ENCODE data around the gene MZT2A.
A peak's percentile ranks its signal among the peaks of the same experiment; 100 is the strongest.
"Not testable (repeated sequence)": the region's sequence is repeated elsewhere in the genome, so short reads cannot be mapped to it uniquely, and the experiment has no call there.

MZT2A gene

GRCh38 chr2:131492015-131492417 lies at the start of gene MZT2A:
TSS of gene MZT2A (minus strand) at chr2:131492397. CDS start at chr2:131492376, 21 bp downstream.
- H3K27me3 ChIP-seq (ENCODE audit: low read depth, low read length); H3K36me3 ChIP-seq (ENCODE audit: control insufficient read depth in 1 of 2, insufficient read depth in 2 of 2, low read length in 2 of 2); H3K9me3 ChIP-seq (ENCODE audit: control insufficient read depth in 1 of 2, low read length in 2 of 2): not testable (repeated sequence)
- peak within 1 kb of the TSS; percentile 79 for H3K27ac ChIP-seq (ENCODE audit: low read length)
- peak within 1 kb of the TSS; percentile 80 to 83 for H3K4me3 ChIP-seq (ENCODE audit: low read depth in 1 of 2, low read length in 2 of 2)
- H3K4me1 ChIP-seq (ENCODE audit: control insufficient read depth in 1 of 2, insufficient read depth in 2 of 2, low read length in 2 of 2): peaks cover 0 to 27% of the 10 kb centered on the region in 2 donors

GRCh38 chr2:131538856-131539255 lies 46.7 kb upstream of the MZT2A start:
- H3K4me3 ChIP-seq (ENCODE audit: low read depth in 1 of 2, low read length in 2 of 2); H3K9me3 ChIP-seq (ENCODE audit: control insufficient read depth in 1 of 2, low read length in 2 of 2); H3K27ac ChIP-seq (ENCODE audit: low read length); H3K4me1 ChIP-seq (ENCODE audit: control insufficient read depth in 1 of 2, insufficient read depth in 2 of 2, low read length in 2 of 2); H3K36me3 ChIP-seq (ENCODE audit: control insufficient read depth in 1 of 2, insufficient read depth in 2 of 2, low read length in 2 of 2); H3K27me3 ChIP-seq (ENCODE audit: low read depth, low read length): not testable (repeated sequence)

GRCh38 chr2:131536841-131537240 lies 44.6 kb upstream of the MZT2A start:
- H3K4me3 ChIP-seq (ENCODE audit: low read depth in 1 of 2, low read length in 2 of 2); H3K27me3 ChIP-seq (ENCODE audit: low read depth, low read length); H3K27ac ChIP-seq (ENCODE audit: low read length); H3K9me3 ChIP-seq (ENCODE audit: control insufficient read depth in 1 of 2, low read length in 2 of 2); H3K36me3 ChIP-seq (ENCODE audit: control insufficient read depth in 1 of 2, insufficient read depth in 2 of 2, low read length in 2 of 2); H3K4me1 ChIP-seq (ENCODE audit: control insufficient read depth in 1 of 2, insufficient read depth in 2 of 2, low read length in 2 of 2): not testable (repeated sequence)

- not testable (repeated sequence) for H3K9me3 ChIP-seq (ENCODE audit: control insufficient read depth in 1 of 2, low read length in 2 of 2); H3K27me3 ChIP-seq (ENCODE audit: low read depth, low read length); H3K4me1 ChIP-seq (ENCODE audit: control insufficient read depth in 1 of 2, insufficient read depth in 2 of 2, low read length in 2 of 2); H3K36me3 ChIP-seq (ENCODE audit: control insufficient read depth in 1 of 2, insufficient read depth in 2 of 2, low read length in 2 of 2); H3K4me3 ChIP-seq (ENCODE audit: low read depth in 1 of 2, low read length in 2 of 2); H3K27ac ChIP-seq (ENCODE audit: low read length)
Observed at GRCh38 chr2:131535951-131536826, 44.0 kb upstream of the MZT2A start.

- Histone ChIP-seq H3K27ac (ENCODE audit: low read length) (no peak overlapping the region), H3K4me1 (ENCODE audit: control insufficient read depth in 1 of 2, insufficient read depth in 2 of 2, low read length in 2 of 2) (no peaks in the 10 kb centered on the region), H3K36me3 (ENCODE audit: control insufficient read depth in 1 of 2, insufficient read depth in 2 of 2, low read length in 2 of 2) (no peaks in the 10 kb centered on the region), H3K9me3 (ENCODE audit: control insufficient read depth in 1 of 2, low read length in 2 of 2) (no peaks in the 10 kb centered on the region), H3K4me3 (ENCODE audit: low read depth in 1 of 2, low read length in 2 of 2) (no peak overlapping the region), H3K27me3 (ENCODE audit: low read depth, low read length) (no peaks in the 10 kb centered on the region)
Observed at GRCh38 chr2:131535526-131535925, 43.3 kb upstream of the MZT2A start.

- H3K4me1 ChIP-seq (ENCODE audit: control insufficient read depth in 1 of 2, insufficient read depth in 2 of 2, low read length in 2 of 2); H3K9me3 ChIP-seq (ENCODE audit: control insufficient read depth in 1 of 2, low read length in 2 of 2); H3K36me3 ChIP-seq (ENCODE audit: control insufficient read depth in 1 of 2, insufficient read depth in 2 of 2, low read length in 2 of 2); H3K27me3 ChIP-seq (ENCODE audit: low read depth, low read length); H3K4me3 ChIP-seq (ENCODE audit: low read depth in 1 of 2, low read length in 2 of 2); H3K27ac ChIP-seq (ENCODE audit: low read length): not testable (repeated sequence)
Observed at GRCh38 chr2:131534965-131535364, 42.8 kb upstream of the MZT2A start.

GRCh38 chr2:131534317-131534672 lies 42.1 kb upstream of the MZT2A start:
- H3K27me3 ChIP-seq (ENCODE audit: low read depth, low read length); H3K36me3 ChIP-seq (ENCODE audit: control insufficient read depth in 1 of 2, insufficient read depth in 2 of 2, low read length in 2 of 2); H3K4me1 ChIP-seq (ENCODE audit: control insufficient read depth in 1 of 2, insufficient read depth in 2 of 2, low read length in 2 of 2); H3K4me3 ChIP-seq (ENCODE audit: low read depth in 1 of 2, low read length in 2 of 2); H3K9me3 ChIP-seq (ENCODE audit: control insufficient read depth in 1 of 2, low read length in 2 of 2); H3K27ac ChIP-seq (ENCODE audit: low read length): not testable (repeated sequence)

- H3K9me3 ChIP-seq (ENCODE audit: control insufficient read depth in 1 of 2, low read length in 2 of 2); H3K36me3 ChIP-seq (ENCODE audit: control insufficient read depth in 1 of 2, insufficient read depth in 2 of 2, low read length in 2 of 2); H3K4me3 ChIP-seq (ENCODE audit: low read depth in 1 of 2, low read length in 2 of 2); H3K4me1 ChIP-seq (ENCODE audit: control insufficient read depth in 1 of 2, insufficient read depth in 2 of 2, low read length in 2 of 2); H3K27me3 ChIP-seq (ENCODE audit: low read depth, low read length); H3K27ac ChIP-seq (ENCODE audit: low read length): not testable (repeated sequence)
Observed at GRCh38 chr2:131533609-131534316, 41.6 kb upstream of the MZT2A start.

- H3K4me1 ChIP-seq (ENCODE audit: control insufficient read depth in 1 of 2, insufficient read depth in 2 of 2, low read length in 2 of 2); H3K36me3 ChIP-seq (ENCODE audit: control insufficient read depth in 1 of 2, insufficient read depth in 2 of 2, low read length in 2 of 2); H3K4me3 ChIP-seq (ENCODE audit: low read depth in 1 of 2, low read length in 2 of 2); H3K27me3 ChIP-seq (ENCODE audit: low read depth, low read length); H3K9me3 ChIP-seq (ENCODE audit: control insufficient read depth in 1 of 2, low read length in 2 of 2); H3K27ac ChIP-seq (ENCODE audit: low read length): not testable (repeated sequence)
Observed at GRCh38 chr2:131532723-131533608, 40.8 kb upstream of the MZT2A start.

- not testable (repeated sequence) for H3K36me3 ChIP-seq (ENCODE audit: control insufficient read depth in 1 of 2, insufficient read depth in 2 of 2, low read length in 2 of 2); H3K4me3 ChIP-seq (ENCODE audit: low read depth in 1 of 2, low read length in 2 of 2); H3K4me1 ChIP-seq (ENCODE audit: control insufficient read depth in 1 of 2, insufficient read depth in 2 of 2, low read length in 2 of 2); H3K9me3 ChIP-seq (ENCODE audit: control insufficient read depth in 1 of 2, low read length in 2 of 2); H3K27me3 ChIP-seq (ENCODE audit: low read depth, low read length); H3K27ac ChIP-seq (ENCODE audit: low read length)
Observed at GRCh38 chr2:131531547-131532185, 39.5 kb upstream of the MZT2A start.

Data from muscle layer of duodenum (tissue), 2 donors.